Measurements from ENCODE around the gene BTNL9. TPM values are rescaled to one million over a fixed set of nuclear protein-coding genes. Genes with fewer than 3 reads are reported as not detected.
A peak's percentile ranks its signal among the peaks of the same experiment; 100 is the strongest.
"Not testable (repeated sequence)": the region's sequence is repeated elsewhere in the genome, so short reads cannot be mapped to it uniquely, and the experiment has no call there.

The BTNL9 gene
- total RNA-seq (2014; rRNA removed; shearing (Covaris generic)) = 0.16 and 0.48 TPM in 2 replicates
- 0.52 and 1.1 TPM in 2 replicates for polyA plus RNA-seq (2015; cell fraction: cytosol; rRNA removed)
- polyA plus RNA-seq (2015; cell fraction: nucleus; rRNA removed) = 20.5 and 24.0 TPM in 2 replicates

- in situ Hi-C loops (cut with HindIII; ENCODE audit: low pct_unique_long_range_greater_than_20kb, low sequenced_read_pairs) = no loop called here
- no peak for DNase-seq (ENCODE audit: low read depth, low spot score)
Measured at GRCh38 chr5:181039931-181040630, at the start of gene BTNL9. Gene BTNL9, plus strand, starts transcription at chr5:181040266. Its CDS starts 5,224 bp downstream, at chr5:181045490.

GRCh38 chr5:180990882-180991242 lies 49.2 kb upstream of the BTNL9 start:
- no peak for DNase-seq (ENCODE audit: low read depth, low spot score)
- in situ Hi-C loops (cut with HindIII; ENCODE audit: low pct_unique_long_range_greater_than_20kb, low sequenced_read_pairs) = no loop called here

GRCh38 chr5:181001947-181002346 lies 38.1 kb upstream of the BTNL9 start:
- in situ Hi-C loops (cut with HindIII; ENCODE audit: low pct_unique_long_range_greater_than_20kb, low sequenced_read_pairs) = no loop called here
- DNase-seq (ENCODE audit: low read depth, low spot score) = no peak

GRCh38 chr5:181005791-181006190 lies 34.3 kb upstream of the BTNL9 start:
- in situ Hi-C loops (cut with HindIII; ENCODE audit: low pct_unique_long_range_greater_than_20kb, low sequenced_read_pairs) = no loop called here
- no peak for DNase-seq (ENCODE audit: low read depth, low spot score)

GRCh38 chr5:181008136-181008535 lies 31.9 kb upstream of the BTNL9 start:
- no peak for DNase-seq (ENCODE audit: low read depth, low spot score)
- in situ Hi-C loops (cut with HindIII; ENCODE audit: low pct_unique_long_range_greater_than_20kb, low sequenced_read_pairs) = no loop called here

- in situ Hi-C loops (cut with HindIII; ENCODE audit: low pct_unique_long_range_greater_than_20kb, low sequenced_read_pairs) = not testable (repeated sequence)
Measured at GRCh38 chr5:181010018-181010417, 30.0 kb upstream of the BTNL9 start.

GRCh38 chr5:181014654-181015053 lies 25.4 kb upstream of the BTNL9 start:
- in situ Hi-C loops (cut with HindIII; ENCODE audit: low pct_unique_long_range_greater_than_20kb, low sequenced_read_pairs); DNase-seq (ENCODE audit: low read depth, low spot score): not testable (repeated sequence)

More at GRCh38 chr5:181010018-181010417, 30.0 kb upstream of the BTNL9 start:
- DNase-seq (ENCODE audit: low read depth, low spot score) = not testable (repeated sequence)

- in situ Hi-C loops (cut with HindIII; ENCODE audit: low pct_unique_long_range_greater_than_20kb, low sequenced_read_pairs); DNase-seq (ENCODE audit: low read depth, low spot score): not testable (repeated sequence)
Measured at GRCh38 chr5:181017448-181017847, 22.6 kb upstream of the BTNL9 start.

GRCh38 chr5:181020688-181021087 lies 19.4 kb upstream of the BTNL9 start:
- DNase-seq (ENCODE audit: low read depth, low spot score) = no peak
- in situ Hi-C loops (cut with HindIII; ENCODE audit: low pct_unique_long_range_greater_than_20kb, low sequenced_read_pairs) = no loop called here

- DNase-seq (ENCODE audit: low read depth, low spot score) = no peak
- in situ Hi-C loops (cut with HindIII; ENCODE audit: low pct_unique_long_range_greater_than_20kb, low sequenced_read_pairs) = no loop called here
Measured at GRCh38 chr5:181024245-181025064, 15.6 kb upstream of the BTNL9 start.

- no peak for DNase-seq (ENCODE audit: low read depth, low spot score)
- in situ Hi-C loops (cut with HindIII; ENCODE audit: low pct_unique_long_range_greater_than_20kb, low sequenced_read_pairs) = no loop called here
Measured at GRCh38 chr5:181027452-181028031, 12.5 kb upstream of the BTNL9 start.

GRCh38 chr5:181028032-181028819 lies 11.8 kb upstream of the BTNL9 start:
- no peak for DNase-seq (ENCODE audit: low read depth, low spot score)
- in situ Hi-C loops (cut with HindIII; ENCODE audit: low pct_unique_long_range_greater_than_20kb, low sequenced_read_pairs) = no loop called here

GRCh38 chr5:181031716-181032115 lies 8.3 kb upstream of the BTNL9 start:
- in situ Hi-C loops (cut with HindIII; ENCODE audit: low pct_unique_long_range_greater_than_20kb, low sequenced_read_pairs) = no loop called here
- no peak for DNase-seq (ENCODE audit: low read depth, low spot score)

- peak; percentile 67 for DNase-seq (ENCODE audit: low read depth, low spot score)
- in situ Hi-C loops (cut with HindIII; ENCODE audit: low pct_unique_long_range_greater_than_20kb, low sequenced_read_pairs) = no loop called here
Measured at GRCh38 chr5:181035991-181036815, 3.9 kb upstream of the BTNL9 start.

GRCh38 chr5:181036816-181037364 lies 3.2 kb upstream of the BTNL9 start:
- no peak for DNase-seq (ENCODE audit: low read depth, low spot score)
- in situ Hi-C loops (cut with HindIII; ENCODE audit: low pct_unique_long_range_greater_than_20kb, low sequenced_read_pairs) = no loop called here

- in situ Hi-C loops (cut with HindIII; ENCODE audit: low pct_unique_long_range_greater_than_20kb, low sequenced_read_pairs) = no loop called here
- peak; percentile 6 for DNase-seq (ENCODE audit: low read depth, low spot score)
Measured at GRCh38 chr5:181037365-181037861, 2.7 kb upstream of the BTNL9 start.

All from SK-MEL-5 (cell line).